ENCODE data around the gene SLC22A2. TPM values are rescaled to one million over a fixed set of nuclear protein-coding genes. Genes with fewer than 3 reads are reported as not detected.

Gene SLC22A2
- total and polyA plus RNA-seq, 10 of the 15 experiments (the other 5 are each of a cell fraction or from before 2014, with no cell fraction given) = 0.12 TPM; not detected in 9

DNA sequence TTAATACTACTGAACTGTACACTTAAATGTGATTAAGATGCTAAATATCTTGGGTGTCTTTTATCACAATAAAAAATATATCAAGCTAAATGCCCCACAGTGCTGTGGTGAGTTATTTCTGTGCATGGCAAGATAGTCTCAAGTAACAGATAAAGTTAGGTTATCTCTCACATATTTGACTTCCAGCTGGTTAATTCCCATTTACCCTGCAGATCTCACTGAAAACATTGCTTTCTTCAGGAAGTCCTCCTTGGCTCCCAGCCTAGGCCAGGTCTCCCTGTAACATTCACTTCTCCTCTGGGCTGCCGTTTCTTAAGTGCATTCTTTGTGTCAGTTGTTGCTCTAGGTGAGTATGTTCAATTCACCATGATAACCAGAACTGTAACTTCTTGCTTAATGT, 77.9 kb downstream of the SLC22A2 start:
- TF ChIP-seq ATF3 (IDR thresholded peaks at IDR 0.05; ENCODE audit: borderline replicate concordance, extremely low read depth, low read depth, low read length) (no peak), BCLAF1 (IDR thresholded peaks at IDR 0.05) (no peak), ETV6 (conservative IDR thresholded peaks at IDR 0.05 in 1 of 2, IDR thresholded peaks at IDR 0.05 in 1 of 2; ENCODE audit: borderline replicate concordance in 1 of 2, low read depth in 1 of 2) (no peak), IRF4 (IDR thresholded peaks at IDR 0.05; ENCODE audit: low read depth, low read length) (no peak), TAF1 (IDR thresholded peaks at IDR 0.05; ENCODE audit: borderline replicate concordance, low read depth, low read length) (no peak), ASH2L (IDR thresholded peaks at IDR 0.05; ENCODE audit: borderline replicate concordance, low read depth) (no peak), POLR2AphosphoS2 (IDR thresholded peaks at IDR 0.05; ENCODE audit: low read depth, low read length) (no peak), JUNB (IDR thresholded peaks at IDR 0.05) (no peak), CHD2 (IDR thresholded peaks at IDR 0.05; ENCODE audit: borderline replicate concordance, low read depth, low read length) (no peak), CEBPB (IDR thresholded peaks at IDR 0.05; ENCODE audit: borderline replicate concordance in 1 of 2, low read depth in 2 of 2, low read length in 2 of 2) (no peak), KAT2A (conservative IDR thresholded peaks at IDR 0.05; ENCODE audit: control insufficient read depth, low read depth, low read length) (no peak)
- Histone ChIP-seq H3K4me3 (no peak overlapping the region), H4K20me1 (ENCODE audit: control insufficient read depth, insufficient read depth) (no peaks in the 10 kb centered on the region), H3K36me3 (ENCODE audit: control insufficient read depth in 2 of 2, insufficient read depth in 2 of 2, low read length in 1 of 2) (no peaks in the 10 kb centered on the region), H3K4me1 (ENCODE audit: control insufficient read depth, insufficient read depth, low read length) (no peaks in the 10 kb centered on the region), H3K27me3 (replicated peaks in 1 of 2; ENCODE audit: control insufficient read depth in 2 of 2, insufficient read depth in 2 of 2, low read length in 1 of 2) (no peaks in the 10 kb centered on the region; a peak in 1 of 4 replicates), H2AFZ (ENCODE audit: control insufficient read depth, low read depth, low read length) (no peak overlapping the region), H3K27ac (ENCODE audit: control insufficient read depth, insufficient read depth) (no peak overlapping the region), H3K4me2 (ENCODE audit: control insufficient read depth, insufficient read depth) (no peak overlapping the region), H3K9me3 (replicated peaks; ENCODE audit: control insufficient read depth, insufficient read depth, low read length) (no peaks in the 10 kb centered on the region), H3K79me2 (ENCODE audit: control insufficient read depth, insufficient read depth, low read length) (no peaks in the 10 kb centered on the region), H3K9ac (ENCODE audit: control insufficient read depth, insufficient read depth, low read length) (no peak overlapping the region)
- SMC1A ChIA-PET (ENCODE audit: uncharacterized antibody, unreplicated experiment) = interaction anchor here (0.9 kb wide), 1 partner anchor 41 kb away, joined by 3 read pairs; no protein-coding TSS in a partner anchor
- WGBS (ENCODE audit: insufficient coverage, insufficient replicate concordance, low lambda C conversion rate, missing lambda C conversion rate) = 0% methylated on average over 1 of the region's 1 CpG
- no TSS peak for BruUV-seq (replicated peaks)
- in situ Hi-C loops (cut with MboI) (no loop called here), intact Hi-C loops (cut with micrococcal nuclease; ENCODE audit: unreplicated experiment) (no loop called here)
- FAIRE-seq (no peak), ATAC-seq (no peak), DNase-seq (ENCODE audit: low read depth, low spot score) (no peak)
- POLR2A ChIA-PET = no interaction called here
- RAD21 ChIA-PET (ENCODE audit: unreplicated experiment) = no interaction called here
- CTCF ChIA-PET = interaction anchor here (0.5 kb wide), 1 partner anchor 42 kb away, joined by 4 read pairs; no protein-coding TSS in a partner anchor

All from GM12878 (cell line).